ENCODE results near the gene DNAH8.

The DNAH8 gene

DNA sequence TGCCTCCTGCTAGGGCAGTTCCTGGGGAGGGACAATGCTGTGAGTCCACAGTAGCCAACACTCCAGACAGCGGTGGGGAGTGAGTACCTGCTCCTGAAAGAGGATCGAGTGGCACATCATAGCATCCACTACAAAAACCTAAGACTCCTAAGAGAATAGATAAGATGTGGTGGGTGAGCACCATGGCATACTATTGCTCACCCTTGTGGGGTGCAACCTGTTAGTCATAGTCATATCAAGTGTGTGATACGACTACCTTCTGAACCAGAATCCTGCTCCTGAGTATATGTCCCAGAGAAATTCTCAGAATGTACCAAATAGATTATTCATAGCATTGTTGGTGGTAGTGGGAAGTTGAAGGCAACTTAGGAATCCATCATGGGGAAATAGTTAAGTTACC lies 270.7 kb downstream of the DNAH8 start:
- H3K9me3 ChIP-seq (ENCODE audit: control insufficient read depth, low read depth, low read length), result no peaks in the 10 kb centered on the region
- H3K27me3 ChIP-seq (ENCODE audit: control insufficient read depth, insufficient read depth, low read length), result no peaks in the 10 kb centered on the region
- H3K9ac ChIP-seq (ENCODE audit: low read length), result no peak overlapping the region
- H3K27ac ChIP-seq (ENCODE audit: low read length), result no peak overlapping the region
- no peak overlapping the region for H3K4me3 ChIP-seq (ENCODE audit: low read length)
- H3K4me1 ChIP-seq (ENCODE audit: control insufficient read depth, low read depth, low read length), result peaks cover 18% of the 10 kb centered on the region
- H3K36me3 ChIP-seq (ENCODE audit: control insufficient read depth, low read depth, low read length), result no peaks in the 10 kb centered on the region

- no peak overlapping the region for H3K27ac ChIP-seq (ENCODE audit: low read length)
- no peaks in the 10 kb centered on the region for H3K36me3 ChIP-seq (ENCODE audit: control insufficient read depth, low read depth, low read length)
- H3K9ac ChIP-seq (ENCODE audit: low read length), result no peak overlapping the region
- no peaks in the 10 kb centered on the region for H3K9me3 ChIP-seq (ENCODE audit: control insufficient read depth, low read depth, low read length)
- H3K4me1 ChIP-seq (ENCODE audit: control insufficient read depth, low read depth, low read length), result peaks cover 15% of the 10 kb centered on the region
- no peak overlapping the region for H3K4me3 ChIP-seq (ENCODE audit: low read length)
- H3K27me3 ChIP-seq (ENCODE audit: control insufficient read depth, insufficient read depth, low read length), result no peaks in the 10 kb centered on the region
Measured at GRCh38 chr6:38987503-38987902, 272.4 kb downstream of the DNAH8 start.

DNA sequence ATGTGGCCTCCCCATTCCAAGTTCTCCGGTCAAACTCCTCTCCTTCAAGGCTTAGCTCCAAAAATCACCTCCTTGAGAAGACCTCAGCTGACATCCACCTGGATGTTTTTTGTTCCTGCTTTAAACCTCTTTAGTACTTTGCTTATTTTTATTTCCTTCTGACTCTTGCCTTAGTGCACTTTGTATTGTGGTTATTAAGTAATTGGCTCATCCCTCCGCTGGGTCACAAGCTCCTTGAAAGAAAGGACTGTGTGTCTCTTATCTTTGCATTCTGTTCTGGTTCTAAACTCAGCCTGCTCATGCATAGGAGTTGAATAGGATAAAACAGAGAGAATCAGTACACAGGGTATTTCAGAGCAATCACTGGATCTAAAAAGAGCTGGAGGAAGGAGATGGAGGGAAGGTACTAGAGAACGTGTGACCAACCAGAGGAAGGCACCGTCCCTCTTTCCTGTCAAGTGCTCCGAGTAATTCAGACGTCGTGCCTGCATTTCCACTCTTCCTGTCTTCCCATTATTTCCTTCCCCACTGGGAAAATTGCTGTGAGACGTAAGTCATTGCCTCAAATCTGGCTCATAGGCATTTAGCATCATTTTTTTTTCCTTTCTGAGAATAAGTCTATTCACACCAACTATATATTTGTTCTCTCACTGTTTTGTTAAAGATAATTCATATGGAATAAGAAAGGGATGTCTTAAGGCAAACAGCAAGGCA lies 273.8 kb downstream of the DNAH8 start:
- no peak overlapping the region for H3K27ac ChIP-seq (ENCODE audit: low read length)
- no peaks in the 10 kb centered on the region for H3K27me3 ChIP-seq (ENCODE audit: control insufficient read depth, insufficient read depth, low read length)
- H3K9ac ChIP-seq (ENCODE audit: low read length), result no peak overlapping the region
- no peak overlapping the region for H3K4me3 ChIP-seq (ENCODE audit: low read length)
- H3K36me3 ChIP-seq (ENCODE audit: control insufficient read depth, low read depth, low read length), result no peaks in the 10 kb centered on the region
- H3K4me1 ChIP-seq (ENCODE audit: control insufficient read depth, low read depth, low read length), result peaks cover 12% of the 10 kb centered on the region
- H3K9me3 ChIP-seq (ENCODE audit: control insufficient read depth, low read depth, low read length), result no peaks in the 10 kb centered on the region

DNA sequence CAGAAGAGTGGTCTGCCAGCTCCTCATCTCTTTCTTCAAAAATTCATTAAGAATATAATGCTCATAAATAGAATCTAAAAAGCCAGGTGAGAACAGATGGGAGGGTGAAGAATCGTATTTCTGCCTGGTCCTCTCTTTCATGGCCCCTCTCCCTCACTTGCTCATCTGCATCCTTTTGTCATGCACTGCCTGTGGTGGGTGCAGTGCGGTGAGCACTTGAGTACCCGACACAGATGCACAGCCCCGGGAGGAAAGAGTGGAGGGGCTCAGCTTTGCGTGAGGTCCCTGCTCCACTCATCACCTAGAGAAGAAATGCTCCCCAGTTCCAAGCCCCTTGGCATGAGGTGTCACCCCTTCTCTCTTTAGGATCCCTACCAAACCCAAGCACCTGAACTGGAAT lies 275.4 kb downstream of the DNAH8 start:
- Histone ChIP-seq H3K36me3 (ENCODE audit: control insufficient read depth, low read depth, low read length) (no peaks in the 10 kb centered on the region), H3K27ac (ENCODE audit: low read length) (no peak overlapping the region), H3K4me1 (ENCODE audit: control insufficient read depth, low read depth, low read length) (peaks cover 7% of the 10 kb centered on the region), H3K4me3 (ENCODE audit: low read length) (no peak overlapping the region), H3K9ac (ENCODE audit: low read length) (no peak overlapping the region), H3K27me3 (ENCODE audit: control insufficient read depth, insufficient read depth, low read length) (no peaks in the 10 kb centered on the region), H3K9me3 (ENCODE audit: control insufficient read depth, low read depth, low read length) (no peaks in the 10 kb centered on the region)

DNA sequence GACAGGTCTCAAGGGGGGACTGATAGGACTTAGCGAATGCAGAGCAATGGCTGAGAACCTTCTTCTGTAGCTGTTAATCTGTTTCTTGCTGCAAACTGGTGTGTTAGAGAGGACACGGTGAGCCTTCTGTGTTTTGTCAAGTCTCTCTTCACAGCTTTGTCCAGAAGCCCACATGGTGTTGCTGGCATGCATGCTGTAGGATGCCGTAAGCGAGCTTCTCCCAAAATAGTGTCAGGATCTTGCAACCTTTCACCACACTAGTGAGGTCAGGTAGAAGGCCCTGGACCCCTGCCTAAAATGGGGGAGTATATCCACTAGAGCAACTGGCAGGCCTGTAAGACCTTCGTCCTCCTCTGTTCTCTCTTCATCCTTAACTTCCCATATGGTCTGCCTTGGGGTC lies 281.6 kb downstream of the DNAH8 start:
- Histone ChIP-seq H3K36me3 (ENCODE audit: control insufficient read depth, low read depth, low read length) (no peaks in the 10 kb centered on the region), H3K9me3 (ENCODE audit: control insufficient read depth, low read depth, low read length) (no peaks in the 10 kb centered on the region), H3K9ac (ENCODE audit: low read length) (no peak overlapping the region), H3K27me3 (ENCODE audit: control insufficient read depth, insufficient read depth, low read length) (no peaks in the 10 kb centered on the region), H3K27ac (ENCODE audit: low read length) (no peak overlapping the region), H3K4me3 (ENCODE audit: low read length) (no peak overlapping the region), H3K4me1 (ENCODE audit: control insufficient read depth, low read depth, low read length) (no peaks in the 10 kb centered on the region)

GRCh38 chr6:38997128-38997761 lies 282.1 kb downstream of the DNAH8 start:
- no peaks in the 10 kb centered on the region for H3K4me1 ChIP-seq (ENCODE audit: control insufficient read depth, low read depth, low read length)
- H3K36me3 ChIP-seq (ENCODE audit: control insufficient read depth, low read depth, low read length), result no peaks in the 10 kb centered on the region
- no peak overlapping the region for H3K27ac ChIP-seq (ENCODE audit: low read length)
- H3K9ac ChIP-seq (ENCODE audit: low read length), result no peak overlapping the region
- H3K4me3 ChIP-seq (ENCODE audit: low read length), result no peak overlapping the region
- H3K9me3 ChIP-seq (ENCODE audit: control insufficient read depth, low read depth, low read length), result no peaks in the 10 kb centered on the region
- H3K27me3 ChIP-seq (ENCODE audit: control insufficient read depth, insufficient read depth, low read length), result no peaks in the 10 kb centered on the region

- Histone ChIP-seq H3K27me3 (ENCODE audit: control insufficient read depth, insufficient read depth, low read length) (no peaks in the 10 kb centered on the region), H3K36me3 (ENCODE audit: control insufficient read depth, low read depth, low read length) (no peaks in the 10 kb centered on the region), H3K9ac (ENCODE audit: low read length) (no peak overlapping the region)
Measured at GRCh38 chr6:39003072-39003471, 288.0 kb downstream of the DNAH8 start.

DNA sequence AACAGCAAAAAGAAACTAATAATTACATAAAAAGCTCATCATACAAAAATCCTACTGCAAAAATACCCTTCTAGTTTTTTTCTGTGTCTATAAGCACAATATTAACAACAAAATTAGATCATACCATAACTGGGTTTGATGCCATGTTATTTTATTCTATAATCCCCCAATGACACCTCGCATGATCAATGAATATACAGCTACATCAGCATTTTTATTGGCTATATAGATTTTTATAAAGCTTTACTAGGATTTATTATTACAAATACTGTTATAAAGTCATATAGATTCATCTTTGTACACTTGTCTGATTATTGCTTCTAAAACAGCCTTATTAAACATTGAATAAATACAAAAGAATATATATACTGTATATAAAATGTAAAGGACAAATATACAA lies 288.4 kb downstream of the DNAH8 start:
- Histone ChIP-seq H3K4me3 (ENCODE audit: low read length) (no peak overlapping the region), H3K36me3 (ENCODE audit: control insufficient read depth, low read depth, low read length) (no peaks in the 10 kb centered on the region), H3K27ac (ENCODE audit: low read length) (no peak overlapping the region), H3K9me3 (ENCODE audit: control insufficient read depth, low read depth, low read length) (no peaks in the 10 kb centered on the region), H3K9ac (ENCODE audit: low read length) (no peak overlapping the region), H3K27me3 (ENCODE audit: control insufficient read depth, insufficient read depth, low read length) (no peaks in the 10 kb centered on the region), H3K4me1 (ENCODE audit: control insufficient read depth, low read depth, low read length) (no peaks in the 10 kb centered on the region)

More at GRCh38 chr6:39003072-39003471, 288.0 kb downstream of the DNAH8 start:
- no peaks in the 10 kb centered on the region for H3K4me1 ChIP-seq (ENCODE audit: control insufficient read depth, low read depth, low read length)
- no peaks in the 10 kb centered on the region for H3K9me3 ChIP-seq (ENCODE audit: control insufficient read depth, low read depth, low read length)
- H3K4me3 ChIP-seq (ENCODE audit: low read length), result no peak overlapping the region
- no peak overlapping the region for H3K27ac ChIP-seq (ENCODE audit: low read length)

GRCh38 chr6:39004801-39005200 lies 289.7 kb downstream of the DNAH8 start:
- Histone ChIP-seq H3K9me3 (ENCODE audit: control insufficient read depth, low read depth, low read length) (no peaks in the 10 kb centered on the region), H3K4me3 (ENCODE audit: low read length) (no peak overlapping the region), H3K4me1 (ENCODE audit: control insufficient read depth, low read depth, low read length) (no peaks in the 10 kb centered on the region), H3K27me3 (ENCODE audit: control insufficient read depth, insufficient read depth, low read length) (no peaks in the 10 kb centered on the region), H3K36me3 (ENCODE audit: control insufficient read depth, low read depth, low read length) (no peaks in the 10 kb centered on the region), H3K27ac (ENCODE audit: low read length) (no peak overlapping the region), H3K9ac (ENCODE audit: low read length) (no peak overlapping the region)

GRCh38 chr6:39005774-39006173 lies 290.7 kb downstream of the DNAH8 start:
- H3K36me3 ChIP-seq (ENCODE audit: control insufficient read depth, low read depth, low read length), result no peaks in the 10 kb centered on the region
- H3K9me3 ChIP-seq (ENCODE audit: control insufficient read depth, low read depth, low read length), result no peaks in the 10 kb centered on the region
- H3K27ac ChIP-seq (ENCODE audit: low read length), result no peak overlapping the region
- no peak overlapping the region for H3K4me3 ChIP-seq (ENCODE audit: low read length)
- H3K4me1 ChIP-seq (ENCODE audit: control insufficient read depth, low read depth, low read length), result no peaks in the 10 kb centered on the region
- no peaks in the 10 kb centered on the region for H3K27me3 ChIP-seq (ENCODE audit: control insufficient read depth, insufficient read depth, low read length)
- no peak overlapping the region for H3K9ac ChIP-seq (ENCODE audit: low read length)

DNA sequence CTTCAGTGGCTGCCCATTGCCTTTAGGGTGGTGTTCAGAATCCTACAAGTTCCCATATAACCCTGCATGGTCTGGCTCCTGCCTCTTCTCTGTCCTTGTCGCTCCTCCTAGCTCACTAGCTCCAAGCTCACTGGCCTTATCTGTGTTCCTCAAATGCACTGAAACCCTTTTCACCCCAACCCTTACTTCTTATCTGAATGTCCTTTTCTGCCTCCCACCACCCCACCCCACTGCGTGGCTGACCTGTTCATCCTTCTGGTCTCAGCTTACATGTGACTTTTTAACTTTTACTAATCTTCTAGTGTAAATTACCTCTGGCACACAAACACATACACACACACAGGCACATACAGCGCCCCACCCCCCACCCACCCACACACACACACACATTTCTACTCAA lies 292.5 kb downstream of the DNAH8 start:
- no peak overlapping the region for H3K4me3 ChIP-seq (ENCODE audit: low read length)
- H3K27me3 ChIP-seq (ENCODE audit: control insufficient read depth, insufficient read depth, low read length), result no peaks in the 10 kb centered on the region
- H3K9me3 ChIP-seq (ENCODE audit: control insufficient read depth, low read depth, low read length), result no peaks in the 10 kb centered on the region
- H3K27ac ChIP-seq (ENCODE audit: low read length), result no peak overlapping the region
- no peaks in the 10 kb centered on the region for H3K4me1 ChIP-seq (ENCODE audit: control insufficient read depth, low read depth, low read length)
- no peaks in the 10 kb centered on the region for H3K36me3 ChIP-seq (ENCODE audit: control insufficient read depth, low read depth, low read length)
- no peak overlapping the region for H3K9ac ChIP-seq (ENCODE audit: low read length)

- no peak overlapping the region for H3K27ac ChIP-seq (ENCODE audit: low read length)
- H3K9ac ChIP-seq (ENCODE audit: low read length), result no peak overlapping the region
- no peak overlapping the region for H3K4me3 ChIP-seq (ENCODE audit: low read length)
- no peaks in the 10 kb centered on the region for H3K36me3 ChIP-seq (ENCODE audit: control insufficient read depth, low read depth, low read length)
- no peaks in the 10 kb centered on the region for H3K9me3 ChIP-seq (ENCODE audit: control insufficient read depth, low read depth, low read length)
- no peaks in the 10 kb centered on the region for H3K4me1 ChIP-seq (ENCODE audit: control insufficient read depth, low read depth, low read length)
- H3K27me3 ChIP-seq (ENCODE audit: control insufficient read depth, insufficient read depth, low read length), result no peaks in the 10 kb centered on the region
Measured at GRCh38 chr6:39008737-39009136, 293.6 kb downstream of the DNAH8 start.
